AG04449 (cell line): ENCODE data around the gene TRA2A.

Experiments used
- CTCF ChIA-PET: fragments of 350-600 bp; formaldehyde crosslinking; extraction: SDS; loops from one replicate; lab custom pipeline; 2021; ENCODE audit warnings: antibody characterized with exemption; lab: Yijun Ruan, JAX
- POLR2A ChIA-PET: fragments of 400-600, 350-600 bp; formaldehyde crosslinking; extraction: SDS; loops from one replicate; lab custom pipeline; 2020; ENCODE audit warnings: antibody characterized with exemption, inconsistent platforms; lab: Yijun Ruan, JAX
- DNase-seq: peaks from one replicate; pipeline ENCODE4 v3.0.0-alpha.2; 2010; ENCODE audit warnings: low read depth, low spot score
- H3K4me3 ChIP-seq: 2 replicates; pipeline ENCODE4 v1.5.1; 2011; ENCODE audit warnings: low read depth, mild to moderate bottlenecking, control low read depth, low read length
- CTCF ChIP-seq: IDR thresholded peaks from one replicate; pipeline ENCODE4 v1.5.1; 2011; ENCODE audit warnings: mild to moderate bottlenecking, moderate library complexity, low read length, control low read depth, inconsistent platforms; ENCODE audit not compliant: insufficient read depth; ENCODE audit errors: missing control alignments

The TRA2A gene

GRCh38 chr7:23476286-23477156, 55.3 kb downstream of the TRA2A start:
- ChIA-PET CTCF (no interaction called here), POLR2A (no interaction called here)
- no peak for TF ChIP-seq CTCF
- no peak for DNase-seq
- H3K4me3 ChIP-seq = no peak overlapping the region

GRCh38 chr7:23475576-23475839, 56.3 kb downstream of the TRA2A start:
- H3K4me3 ChIP-seq = no peak overlapping the region
- TF ChIP-seq CTCF = no peak
- no peak for DNase-seq
- ChIA-PET CTCF (interaction anchor here (0.7 kb wide), 1 partner anchor 22 kb away, joined by 3 read pairs; no protein-coding TSS in a partner anchor), POLR2A (no interaction called here)

- CTCF ChIA-PET = interaction anchor here (0.7 kb wide), 1 partner anchor 21 kb away, joined by 3 read pairs; no protein-coding TSS in a partner anchor
- peak overlapping the region; percentile 87 for H3K4me3 ChIP-seq
- POLR2A ChIA-PET = no interaction called here
- no peak for DNase-seq
- no peak for TF ChIP-seq CTCF
Measured at GRCh38 chr7:23474829-23475575, 56.8 kb downstream of the TRA2A start.

GRCh38 chr7:23474094-23474828, 57.5 kb downstream of the TRA2A start:
- peak; percentile 60 for DNase-seq
- peak overlapping the region; percentile 87 for H3K4me3 ChIP-seq
- ChIA-PET POLR2A (no interaction called here), CTCF (no interaction called here)
- TF ChIP-seq CTCF = no peak

GRCh38 chr7:23473844-23474093, 58.0 kb downstream of the TRA2A start:
- POLR2A ChIA-PET = interaction anchor here (0.6 kb wide), 1 partner anchor 21 kb away, joined by 3 read pairs; no protein-coding TSS in a partner anchor
- H3K4me3 ChIP-seq = peak overlapping the region; percentile 87
- CTCF ChIA-PET = interaction anchor here (0.9 to 1.6 kb wide), 2 partner anchors 197 to 211 kb away, joined by 3 to 10 read pairs; no protein-coding TSS in a partner anchor
- no peak for DNase-seq
- TF ChIP-seq CTCF = no peak
